IMR-90 (cell line): ENCODE results near the gene KLHDC3. TPM values are rescaled to one million over a fixed set of nuclear protein-coding genes. Genes with fewer than 3 reads are reported as not detected.

Source experiments
- ATAC-seq: fragments of 200-7000 bp; cut with Tn5 transposase; 2 replicates; pipeline ENCODE4 v1.9.1; 2020; ENCODE audit warnings: low read depth, mild to moderate bottlenecking, moderate library complexity
- BruUV-seq: library from RNA; stranded (reverse); fragments of 400-500 nt; replicated peaks from 2 replicates; lab custom pipeline; 2021; lab: Mats Ljungman, UMichigan
- CTCF ChIA-PET: fragments of 300-600 bp; formaldehyde crosslinking; extraction: SDS; loops from one replicate; lab custom pipeline; 2021; ENCODE audit warnings: antibody characterized with exemption; lab: Yijun Ruan, JAX
- POLR2A ChIA-PET: fragments of 300-600 bp; sonication (Branson Sonifier 250); formaldehyde crosslinking; loops from one replicate; lab custom pipeline; 2022; ENCODE audit warnings: antibody characterized with exemption; ENCODE audit not compliant: unreplicated experiment; lab: Charles Lee
- DNase-seq: peaks from one replicate; pipeline ENCODE4 v3.0.0; 2013
- H2AFZ ChIP-seq: replicated peaks from 2 replicates; pipeline ENCODE3; 2013; ENCODE audit warnings: low read length, mild to moderate bottlenecking; ENCODE audit not compliant: poor library complexity
- H2AK5ac ChIP-seq: 2 replicates; pipeline ENCODE4 v1.6.1; 2013; ENCODE audit warnings: low read depth, low read length, inconsistent platforms
- H2AK9ac ChIP-seq: replicated peaks from 2 replicates; pipeline ENCODE3; 2013; ENCODE audit warnings: mild to moderate bottlenecking, low read depth, low read length, moderate library complexity; ENCODE audit not compliant: poor library complexity
- H2BK120ac ChIP-seq: 2 replicates; pipeline ENCODE4 v1.6.1; 2013; ENCODE audit warnings: low read depth, low read length, inconsistent platforms
- H2BK15ac ChIP-seq: 3 replicates; pipeline ENCODE4 v1.6.1; 2013; ENCODE audit warnings: low read depth, low read length, inconsistent platforms
- H2BK20ac ChIP-seq: 2 replicates; pipeline ENCODE4 v1.6.1; 2013; ENCODE audit warnings: low read depth, mild to moderate bottlenecking, inconsistent platforms, low read length, moderate library complexity
- H2BK5ac ChIP-seq: 2 replicates; pipeline ENCODE4 v1.6.1; 2013; ENCODE audit warnings: mild to moderate bottlenecking, low read depth, low read length, inconsistent platforms; ENCODE audit not compliant: poor library complexity, severe bottlenecking
- H3K14ac ChIP-seq: replicated peaks from 2 replicates; pipeline ENCODE4 v1.6.1; 2013; ENCODE audit warnings: low read depth, low read length, inconsistent platforms
- H3K18ac ChIP-seq: 2 replicates; pipeline ENCODE4 v1.6.1; 2013; ENCODE audit warnings: low read depth, low read length, control low read depth
- H3K23ac ChIP-seq: 2 replicates; pipeline ENCODE4 v1.6.1; 2013; ENCODE audit warnings: low read depth, low read length, inconsistent platforms
- H3K27ac ChIP-seq: 2 replicates; pipeline ENCODE4 v1.5.1; 2013; ENCODE audit warnings: mild to moderate bottlenecking, control low read depth, low read length; ENCODE audit not compliant: insufficient read depth
- H3K27me3 ChIP-seq: 2 replicates; pipeline ENCODE4 v1.6.1; 2013; ENCODE audit warnings: low read length; ENCODE audit not compliant: control insufficient read depth, insufficient read depth
- H3K36me3 ChIP-seq: 2 replicates; pipeline ENCODE4 v1.6.1; 2013; ENCODE audit warnings: low read length, mixed read lengths; ENCODE audit not compliant: control insufficient read depth, insufficient read depth
- H3K4ac ChIP-seq: 2 replicates; pipeline ENCODE4 v1.6.1; 2013; ENCODE audit warnings: low read depth, low read length, inconsistent platforms
- H3K4me1 ChIP-seq: 2 replicates; pipeline ENCODE4 v1.6.1; 2013; ENCODE audit warnings: low read length, mixed read lengths; ENCODE audit not compliant: control insufficient read depth, insufficient read depth
- H3K4me2 ChIP-seq: 2 replicates; pipeline ENCODE4 v1.6.1; 2013; ENCODE audit warnings: low read depth, mild to moderate bottlenecking, control low read depth, low read length, moderate library complexity
- H3K4me3 ChIP-seq: 2 replicates; pipeline ENCODE4 v1.5.1; 2013; ENCODE audit warnings: low read depth, mild to moderate bottlenecking, control low read depth, low read length, moderate library complexity; ENCODE audit not compliant: insufficient read depth
- H3K56ac ChIP-seq: 2 replicates; pipeline ENCODE4 v1.6.1; 2013; ENCODE audit warnings: low read length, inconsistent platforms; ENCODE audit not compliant: insufficient read depth; ENCODE audit errors: extremely low read depth
- H3K79me1 ChIP-seq, 2 experiments: 2 replicates each; pipeline ENCODE4 v1.6.1; 2013; ENCODE audit warnings: low read length in 2 of 2, inconsistent platforms in 1 of 2, low read depth in 1 of 2
- H3K9ac ChIP-seq: 2 replicates; pipeline ENCODE4 v1.6.1; 2013; ENCODE audit warnings: low read depth, low read length, control low read depth
- H3K9me1 ChIP-seq: 2 replicates; pipeline ENCODE4 v1.6.1; 2013; ENCODE audit warnings: low read length, inconsistent platforms; ENCODE audit not compliant: insufficient read depth
- H3K9me3 ChIP-seq: 2 replicates; pipeline ENCODE4 v1.6.1; 2013; ENCODE audit warnings: low read length; ENCODE audit not compliant: control insufficient read depth, insufficient read depth
- H4K20me1 ChIP-seq: 2 replicates; pipeline ENCODE4 v1.6.1; 2013; ENCODE audit warnings: low read length, inconsistent platforms; ENCODE audit not compliant: insufficient read depth
- H4K5ac ChIP-seq: 2 replicates; pipeline ENCODE4 v1.6.1; 2013; ENCODE audit warnings: mild to moderate bottlenecking, low read depth, low read length, control low read depth
- H4K8ac ChIP-seq, 2 experiments: 2 replicates each; pipeline ENCODE4 v1.6.1; 2013; ENCODE audit warnings: low read depth in 2 of 2, low read length in 2 of 2, control low read depth in 1 of 2, inconsistent platforms in 1 of 2
- H4K91ac ChIP-seq: 2 replicates; pipeline ENCODE4 v1.6.1; 2013; ENCODE audit warnings: low read depth, low read length, inconsistent platforms; ENCODE audit not compliant: insufficient read depth
- BHLHE40 ChIP-seq: fragments of 150-350 bp; IDR thresholded peaks from 2 replicates; pipeline ENCODE4 v1.6.1; 2016; ENCODE audit warnings: mild to moderate bottlenecking, low read depth, low read length
- CEBPB ChIP-seq: IDR thresholded peaks from 2 replicates; pipeline ENCODE4 v1.6.1; 2012; ENCODE audit warnings: low read depth, low read length, improper control_type of control experiment
- FOS ChIP-seq: fragments of 150-350 bp; IDR thresholded peaks from 2 replicates; pipeline ENCODE4 v1.6.1; 2016; ENCODE audit warnings: low read depth, low read length
- MAFK ChIP-seq: IDR thresholded peaks from 2 replicates; pipeline ENCODE4 v1.6.1; 2012; ENCODE audit warnings: low read depth, low read length, improper control_type of control experiment
- NFE2L2 ChIP-seq: fragments of 150-350 bp; IDR thresholded peaks from 2 replicates; pipeline ENCODE4 v1.6.1; 2016; ENCODE audit warnings: low read depth, mild to moderate bottlenecking, low read length
- POLR2A ChIP-seq: IDR thresholded peaks from 2 replicates; pipeline ENCODE4 v1.6.1; 2012; ENCODE audit warnings: mild to moderate bottlenecking, low read depth, low read length
- RCOR1 ChIP-seq: IDR thresholded peaks from 2 replicates; pipeline ENCODE4 v1.6.1; 2012; ENCODE audit warnings: mild to moderate bottlenecking, low read length, improper control_type of control experiment; ENCODE audit not compliant: insufficient replicate concordance
- RFX5 ChIP-seq: IDR thresholded peaks from 2 replicates; pipeline ENCODE4 v1.8.0; 2012; ENCODE audit warnings: low read depth, mild to moderate bottlenecking, low read length, moderate library complexity
- SMC3 ChIP-seq: fragments of 150-350 bp; IDR thresholded peaks from 2 replicates; pipeline ENCODE4 v1.6.1; 2016; ENCODE audit warnings: low read depth, mild to moderate bottlenecking, antibody characterized with exemption, low read length, moderate library complexity
- WGBS, 2 experiments: methylation state at CpG; one replicate each; pipeline versions ENCODE4 v1.1.5 to v1.1.7; 2013; ENCODE audit warnings: missing lambda C conversion rate in 2 of 2; ENCODE audit not compliant: insufficient read length in 1 of 2; ENCODE audit errors: extremely low coverage in 2 of 2; 5-methylcytosine and 5-hydroxymethylcytosine counted together
- dilution Hi-C: fragments of 300-500 bp; cut with HindIII; formaldehyde crosslinking; loops from one replicate; pipeline ENCODE4 v1.14.3; 2018; ENCODE audit warnings: low sequenced_read_pairs; ENCODE audit not compliant: unreplicated experiment
- in situ Hi-C: fragments of 300-500 bp; cut with MboI; formaldehyde crosslinking; loops from 3 replicates; pipeline ENCODE4 v1.14.3; 2019; ENCODE audit warnings: low sequenced_read_pairs, inconsistent platforms, mixed read lengths
- intact Hi-C: fragments of 100-400 bp; cut with micrococcal nuclease; formaldehyde crosslinking; loops from 2 replicates; pipeline ENCODE4 v1.10.0; 2022
- polyA plus RNA-seq, 3 experiments: library from polyadenylated mRNA; depleted of rRNA; stranded (reverse); fragments of >200 nt; gene quantifications; 2 replicates each; pipeline ENCODE4 v1.2.3, GENCODE V29; 2012; ENCODE audit warnings: low replicate concordance in 1 of 3
- total RNA-seq: library from RNA; depleted of rRNA; stranded (reverse); fragments of >200 nt; gene quantifications from 2 replicates; pipeline ENCODE4 v1.2.3, GENCODE V29; 2012
- TF ChIP-seq, protein P1 (sequence below): fragments of 150-350 bp; IDR thresholded peaks from 2 replicates; pipeline ENCODE4 v1.6.1; 2016; ENCODE audit warnings: low read depth, mild to moderate bottlenecking, low read length, moderate library complexity, borderline replicate concordance
- TF ChIP-seq, protein P2 (sequence below): conservative IDR thresholded peaks from 2 replicates; pipeline ENCODE4 v1.5.1; 2012; ENCODE audit warnings: mild to moderate bottlenecking, low read depth, low read length, improper control_type of control experiment
- TF ChIP-seq, protein P3 (sequence below): fragments of 150-350 bp; IDR thresholded peaks from 2 replicates; pipeline ENCODE4 v1.6.1; 2017; ENCODE audit warnings: mild to moderate bottlenecking, antibody characterized with exemption, low read length, low read depth

Gene KLHDC3
- total and polyA plus RNA-seq, 2 of the 4 experiments (the other 2 are of a cell fraction) = 57.1 to 76.0 TPM

DNA sequence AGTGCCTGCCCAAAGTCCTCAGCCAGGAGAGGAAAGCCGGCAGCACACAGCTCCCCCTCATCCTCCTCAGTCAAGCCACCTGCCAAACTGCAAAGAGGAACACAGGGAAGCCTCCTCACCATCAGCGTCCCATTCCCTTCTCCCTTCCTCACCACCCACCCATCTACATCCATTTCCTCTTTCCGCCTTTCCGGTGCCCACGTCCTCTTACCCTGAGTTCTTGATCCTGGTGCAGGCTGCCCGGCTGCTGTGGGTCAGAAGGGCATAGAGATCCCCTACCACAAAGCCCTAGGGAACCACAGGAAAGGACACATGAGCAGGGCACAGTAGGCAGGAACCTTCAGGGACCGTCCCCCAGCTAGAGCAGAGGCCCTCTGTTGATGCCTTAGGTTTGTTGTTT, 47.5 kb upstream of the KLHDC3 start (continued):
- TF ChIP-seq FOS = no peak
- TF ChIP-seq BHLHE40 = no peak
- no peak for TF ChIP-seq MAFK
- TF ChIP-seq RFX5 = no peak
- TF ChIP-seq, protein P1, sequence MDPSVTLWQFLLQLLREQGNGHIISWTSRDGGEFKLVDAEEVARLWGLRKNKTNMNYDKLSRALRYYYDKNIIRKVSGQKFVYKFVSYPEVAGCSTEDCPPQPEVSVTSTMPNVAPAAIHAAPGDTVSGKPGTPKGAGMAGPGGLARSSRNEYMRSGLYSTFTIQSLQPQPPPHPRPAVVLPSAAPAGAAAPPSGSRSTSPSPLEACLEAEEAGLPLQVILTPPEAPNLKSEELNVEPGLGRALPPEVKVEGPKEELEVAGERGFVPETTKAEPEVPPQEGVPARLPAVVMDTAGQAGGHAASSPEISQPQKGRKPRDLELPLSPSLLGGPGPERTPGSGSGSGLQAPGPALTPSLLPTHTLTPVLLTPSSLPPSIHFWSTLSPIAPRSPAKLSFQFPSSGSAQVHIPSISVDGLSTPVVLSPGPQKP = no peak

DNA sequence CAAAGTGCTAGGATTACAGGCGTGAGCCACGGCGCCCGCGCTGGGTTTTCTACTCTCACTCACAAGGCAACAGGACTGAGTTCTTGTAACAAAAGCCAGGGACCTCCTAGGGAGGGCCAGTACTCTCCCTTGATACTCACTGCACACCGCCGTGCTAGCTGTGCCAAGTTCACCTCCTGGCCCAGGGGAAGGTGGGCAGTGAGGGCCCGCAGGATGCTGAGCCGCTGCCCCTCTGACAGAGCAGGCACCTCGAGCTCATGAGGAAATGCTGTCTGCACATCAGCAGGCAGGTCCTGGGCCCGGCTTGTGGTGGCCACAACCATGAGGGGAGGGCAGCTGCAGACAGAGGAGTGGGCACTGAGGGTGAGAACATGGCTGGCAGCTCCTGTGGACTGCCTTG, 46.8 kb upstream of the KLHDC3 start:
- Histone ChIP-seq H3K4ac (no peak overlapping the region), H3K4me2 (no peak overlapping the region), H2BK5ac (no peak overlapping the region), H2AK9ac (no peak overlapping the region), H4K8ac (no peak overlapping the region), H2BK120ac (no peak overlapping the region), H3K79me1 (peaks cover 4 to 28% of the 10 kb centered on the region in 2 experiments; a peak in 3 of 4 replicates), H3K27ac (no peak overlapping the region), H3K14ac (no peak overlapping the region), H3K18ac (no peak overlapping the region), H3K9ac (no peak overlapping the region), H3K36me3 (peaks cover 48% of the 10 kb centered on the region), H3K23ac (no peak overlapping the region), H3K9me1 (peaks cover 26% of the 10 kb centered on the region), H4K5ac (no peak overlapping the region), H4K91ac (no peak overlapping the region), H3K56ac (no peak overlapping the region), H4K20me1 (peaks cover 9% of the 10 kb centered on the region; the same call in 1 of the 2 replicates), H2BK20ac (no peak overlapping the region), H3K4me3 (no peak overlapping the region), H2AK5ac (no peak overlapping the region), H3K27me3 (no peaks in the 10 kb centered on the region), H2AFZ (no peak overlapping the region), H3K9me3 (no peaks in the 10 kb centered on the region), H2BK15ac (no peak overlapping the region), H3K4me1 (peaks cover 18% of the 10 kb centered on the region)
- ChIA-PET CTCF (no interaction called here), POLR2A (interaction anchor here (0.6 kb wide), 1 partner anchor 22 kb away, joined by 7 read pairs; no protein-coding TSS in a partner anchor)
- WGBS, 2 experiments = no CpG with 5 or more reads among the region's 11 CpGs
- no TSS peak for BruUV-seq
- dilution Hi-C loops = no loop called here
- ATAC-seq = no peak
- no peak for DNase-seq
- intact Hi-C loops = no loop called here
- in situ Hi-C loops = no loop called here
- TF ChIP-seq, protein P1 = no peak
- TF ChIP-seq FOS (no peak), SMC3 (no peak), NFE2L2 (no peak), POLR2A (no peak), MAFK (no peak), RCOR1 (no peak), CEBPB (no peak)
- TF ChIP-seq, protein P2, sequence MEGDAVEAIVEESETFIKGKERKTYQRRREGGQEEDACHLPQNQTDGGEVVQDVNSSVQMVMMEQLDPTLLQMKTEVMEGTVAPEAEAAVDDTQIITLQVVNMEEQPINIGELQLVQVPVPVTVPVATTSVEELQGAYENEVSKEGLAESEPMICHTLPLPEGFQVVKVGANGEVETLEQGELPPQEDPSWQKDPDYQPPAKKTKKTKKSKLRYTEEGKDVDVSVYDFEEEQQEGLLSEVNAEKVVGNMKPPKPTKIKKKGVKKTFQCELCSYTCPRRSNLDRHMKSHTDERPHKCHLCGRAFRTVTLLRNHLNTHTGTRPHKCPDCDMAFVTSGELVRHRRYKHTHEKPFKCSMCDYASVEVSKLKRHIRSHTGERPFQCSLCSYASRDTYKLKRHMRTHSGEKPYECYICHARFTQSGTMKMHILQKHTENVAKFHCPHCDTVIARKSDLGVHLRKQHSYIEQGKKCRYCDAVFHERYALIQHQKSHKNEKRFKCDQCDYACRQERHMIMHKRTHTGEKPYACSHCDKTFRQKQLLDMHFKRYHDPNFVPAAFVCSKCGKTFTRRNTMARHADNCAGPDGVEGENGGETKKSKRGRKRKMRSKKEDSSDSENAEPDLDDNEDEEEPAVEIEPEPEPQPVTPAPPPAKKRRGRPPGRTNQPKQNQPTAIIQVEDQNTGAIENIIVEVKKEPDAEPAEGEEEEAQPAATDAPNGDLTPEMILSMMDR = no peak
- TF ChIP-seq, protein P3, sequence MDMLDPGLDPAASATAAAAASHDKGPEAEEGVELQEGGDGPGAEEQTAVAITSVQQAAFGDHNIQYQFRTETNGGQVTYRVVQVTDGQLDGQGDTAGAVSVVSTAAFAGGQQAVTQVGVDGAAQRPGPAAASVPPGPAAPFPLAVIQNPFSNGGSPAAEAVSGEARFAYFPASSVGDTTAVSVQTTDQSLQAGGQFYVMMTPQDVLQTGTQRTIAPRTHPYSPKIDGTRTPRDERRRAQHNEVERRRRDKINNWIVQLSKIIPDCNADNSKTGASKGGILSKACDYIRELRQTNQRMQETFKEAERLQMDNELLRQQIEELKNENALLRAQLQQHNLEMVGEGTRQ = no peak
